G401 (cell line): ENCODE data around the gene VEGFB. TPM values are rescaled to one million over a fixed set of nuclear protein-coding genes. Genes with fewer than 3 reads are reported as not detected.
"Not testable (repeated sequence)": the region's sequence is repeated elsewhere in the genome, so short reads cannot be mapped to it uniquely, and the experiment has no call there.

Experiments
- DNase-seq: peaks from one replicate; pipeline ENCODE4 v3.0.0-alpha.2; 2015; ENCODE audit warnings: low spot score
- in situ Hi-C: cut with HindIII; loops from 2 replicates; pipeline ENCODE4 v1.10.0; 2016; ENCODE audit warnings: low sequenced_read_pairs, mixed read lengths
- total RNA-seq: library from RNA; depleted of rRNA; stranded (reverse); fragments of >200 nt; shearing (Covaris generic); gene quantifications from 2 replicates; pipeline ENCODE4 v1.2.3, GENCODE V29; 2014

Gene VEGFB
- total RNA-seq, 1 experiment from 2014 or later = 14.6 TPM

- in situ Hi-C loops = no loop called here
- no peak for DNase-seq
Observed at GRCh38 chr11:64241491-64242374, 7.3 kb downstream of the VEGFB start.

GRCh38 chr11:64243236-64243854, 9.0 kb downstream of the VEGFB start:
- in situ Hi-C loops = no loop called here
- DNase-seq = no peak

GRCh38 chr11:64244107-64244506, 9.7 kb downstream of the VEGFB start:
- DNase-seq = no peak
- in situ Hi-C loops = no loop called here

- DNase-seq = no peak
- in situ Hi-C loops = no loop called here
Observed at GRCh38 chr11:64244966-64245365, 10.6 kb downstream of the VEGFB start.

GRCh38 chr11:64245401-64245796, 11.0 kb downstream of the VEGFB start:
- in situ Hi-C loops = no loop called here

GRCh38 chr11:64245797-64246620, 11.6 kb downstream of the VEGFB start:
- in situ Hi-C loops = no loop called here
- DNase-seq = no peak

More at GRCh38 chr11:64245401-64245796, 11.0 kb downstream of the VEGFB start:
- no peak for DNase-seq

- in situ Hi-C loops = not testable (repeated sequence)
Observed at GRCh38 chr11:64246621-64246870, 12.2 kb downstream of the VEGFB start.

GRCh38 chr11:64246871-64247728, 12.7 kb downstream of the VEGFB start, which contains the start of gene PPP1R14B:
PPP1R14B (minus strand) TSS chr11:64246943; CDS start chr11:64246673, 270 bp downstream.
- in situ Hi-C loops = no loop called here
- DNase-seq = peak; percentile 79

More at GRCh38 chr11:64246621-64246870, 12.2 kb downstream of the VEGFB start:
- DNase-seq = not testable (repeated sequence)

GRCh38 chr11:64247729-64248531, 13.5 kb downstream of the VEGFB start:
- in situ Hi-C loops = no loop called here
- DNase-seq = no peak

- DNase-seq = no peak
- in situ Hi-C loops = no loop called here
Observed at GRCh38 chr11:64248578-64248977, 14.2 kb downstream of the VEGFB start.

- DNase-seq = no peak
Observed at GRCh38 chr11:64249038-64249437, 14.7 kb downstream of the VEGFB start.

GRCh38 chr11:64249563-64250414, 15.4 kb downstream of the VEGFB start:
- DNase-seq = no peak

More at GRCh38 chr11:64249038-64249437, 14.7 kb downstream of the VEGFB start:
- in situ Hi-C loops = no loop called here

GRCh38 chr11:64250415-64251015, 16.1 kb downstream of the VEGFB start:
- no peak for DNase-seq
- in situ Hi-C loops = no loop called here

More at GRCh38 chr11:64249563-64250414, 15.4 kb downstream of the VEGFB start:
- in situ Hi-C loops = no loop called here

- no peak for DNase-seq
- in situ Hi-C loops = no loop called here
Observed at GRCh38 chr11:64251016-64251752, 16.8 kb downstream of the VEGFB start, which contains the start of gene PLCB3. PLCB3 (plus strand) TSS chr11:64251530; CDS start chr11:64251650, 120 bp downstream.

GRCh38 chr11:64251753-64252002, 17.3 kb downstream of the VEGFB start:
- in situ Hi-C loops = no loop called here
- DNase-seq = no peak
